IgD-negative memory B cell (primary cell): Measurements from ENCODE around the gene SMPD2. TPM values are rescaled to one million over a fixed set of nuclear protein-coding genes. Genes with fewer than 3 reads are reported as not detected.
A peak's percentile ranks its signal among the peaks of the same experiment; 100 is the strongest.

Experiments
- H3K27ac Mint-ChIP-seq, 3 donors: one replicate each; pipeline ENCODE4 v1.8.0; 2020 to 2022; ENCODE audit warnings: mild to moderate bottlenecking in 3 of 3, mixed read lengths in 3 of 3, moderate library complexity in 1 of 3
- H3K27me3 Mint-ChIP-seq: one replicate; pipeline ENCODE4 v1.8.0; 2021; ENCODE audit warnings: mixed read lengths
- H3K36me3 Mint-ChIP-seq: one replicate; pipeline ENCODE4 v1.8.0; 2020; ENCODE audit warnings: mild to moderate bottlenecking, mixed read lengths
- H3K4me1 Mint-ChIP-seq, 3 donors: one replicate each; pipeline ENCODE4 v1.8.0; 2020 to 2022; ENCODE audit warnings: mixed read lengths in 3 of 3, mild to moderate bottlenecking in 1 of 3
- H3K4me3 Mint-ChIP-seq, 4 donors: one replicate each; pipeline ENCODE4 v1.8.0; 2020 to 2022; ENCODE audit warnings: mild to moderate bottlenecking in 4 of 4, mixed read lengths in 4 of 4, moderate library complexity in 3 of 4
- H3K9me3 Mint-ChIP-seq, 3 donors: one replicate each; pipeline ENCODE4 v1.8.0; 2020 to 2021; ENCODE audit warnings: mixed read lengths in 3 of 3, mild to moderate bottlenecking in 1 of 3
- polyA plus RNA-seq: library from polyadenylated mRNA; unstranded; fragments of 300-500 nt; fragmentation: Illumina TruSeq; gene quantifications from one replicate; pipeline ENCODE4 v1.2.3, GENCODE V29; 2021

Gene SMPD2
- polyA plus RNA-seq, 1 donor from 2014 or later: 22.0 TPM

DNA sequence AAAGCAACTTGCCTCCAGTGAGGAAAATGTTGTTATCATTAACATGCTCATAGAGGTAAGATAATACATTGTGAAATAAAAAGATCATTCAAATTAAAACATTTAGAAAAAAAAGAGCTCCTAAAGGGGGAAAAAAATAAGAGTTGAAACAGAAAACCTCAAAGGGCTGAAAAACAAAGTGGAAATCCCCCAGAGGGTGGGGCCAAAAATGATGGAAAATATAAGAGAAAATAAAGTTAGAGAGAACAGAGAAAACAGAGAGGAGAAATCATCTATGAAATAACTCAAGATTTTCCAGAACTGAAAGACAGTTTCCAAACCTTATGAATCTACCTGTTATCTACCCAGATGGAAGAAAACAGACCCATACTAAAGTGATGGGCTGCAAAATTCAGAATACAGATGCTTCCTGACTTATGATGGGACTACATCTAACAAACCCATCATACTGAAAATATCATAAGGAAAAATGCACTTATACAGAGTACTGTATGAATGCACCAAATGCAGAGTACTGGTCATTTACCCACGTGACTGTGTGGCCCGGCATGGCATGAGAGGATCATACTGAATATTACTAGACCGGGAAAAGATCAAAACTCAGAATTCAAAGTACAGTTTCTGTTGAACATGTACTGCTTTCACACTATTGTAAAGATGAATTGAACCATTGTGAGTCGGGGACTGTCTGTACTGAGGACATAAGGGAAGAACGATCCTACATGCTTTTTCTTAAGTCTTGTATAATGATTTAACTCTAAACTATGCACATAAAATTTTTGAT is 38.5 kb downstream of the SMPD2 start:
- Mint-ChIP-seq H3K4me1 (peaks cover 44 to 67% (median 58%) of the 10 kb centered on the region in 3 donors), H3K9me3 (peaks cover 0 to 3% (median 0%) of the 10 kb centered on the region in 3 donors), H3K36me3 (peaks cover 14% of the 10 kb centered on the region), H3K4me3 (peak overlapping the region; percentile 85 to 96 (median 92)), H3K27me3 (no peaks in the 10 kb centered on the region), H3K27ac (peak overlapping the region; percentile 86 to 97 (median 90))

DNA sequence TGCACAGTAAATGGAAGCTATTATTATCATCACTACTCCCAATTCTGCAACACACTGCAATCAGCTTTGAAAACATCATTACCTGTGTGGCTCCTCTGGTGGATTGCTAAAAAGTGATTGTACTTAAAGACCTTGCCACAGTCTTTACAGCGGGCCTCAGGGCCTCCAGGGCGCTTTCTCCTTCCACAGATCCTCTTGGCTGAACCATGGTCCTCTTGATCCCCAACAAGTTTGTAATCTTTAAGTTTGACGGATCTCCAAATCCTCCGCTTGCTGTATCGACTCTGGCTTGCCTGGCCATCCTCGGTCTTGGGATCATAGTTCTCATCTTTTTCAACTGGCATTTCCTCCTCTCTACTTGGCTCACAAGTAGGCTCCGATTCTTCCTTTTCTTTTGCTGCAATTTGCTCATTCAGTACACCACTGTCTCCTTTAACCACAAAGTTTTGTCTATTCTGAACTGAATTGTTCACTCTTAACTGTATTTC is 40.5 kb downstream of the SMPD2 start:
- Mint-ChIP-seq H3K36me3 (peaks cover 14% of the 10 kb centered on the region), H3K4me1 (peaks cover 36 to 59% (median 57%) of the 10 kb centered on the region in 3 donors), H3K27ac (peak overlapping the region in 2 of 3 donors; percentile 30 to 76), H3K4me3 (peak overlapping the region; percentile 85 to 96 (median 94)), H3K27me3 (no peaks in the 10 kb centered on the region), H3K9me3 (peaks cover 0 to 3% (median 0%) of the 10 kb centered on the region in 3 donors)

DNA sequence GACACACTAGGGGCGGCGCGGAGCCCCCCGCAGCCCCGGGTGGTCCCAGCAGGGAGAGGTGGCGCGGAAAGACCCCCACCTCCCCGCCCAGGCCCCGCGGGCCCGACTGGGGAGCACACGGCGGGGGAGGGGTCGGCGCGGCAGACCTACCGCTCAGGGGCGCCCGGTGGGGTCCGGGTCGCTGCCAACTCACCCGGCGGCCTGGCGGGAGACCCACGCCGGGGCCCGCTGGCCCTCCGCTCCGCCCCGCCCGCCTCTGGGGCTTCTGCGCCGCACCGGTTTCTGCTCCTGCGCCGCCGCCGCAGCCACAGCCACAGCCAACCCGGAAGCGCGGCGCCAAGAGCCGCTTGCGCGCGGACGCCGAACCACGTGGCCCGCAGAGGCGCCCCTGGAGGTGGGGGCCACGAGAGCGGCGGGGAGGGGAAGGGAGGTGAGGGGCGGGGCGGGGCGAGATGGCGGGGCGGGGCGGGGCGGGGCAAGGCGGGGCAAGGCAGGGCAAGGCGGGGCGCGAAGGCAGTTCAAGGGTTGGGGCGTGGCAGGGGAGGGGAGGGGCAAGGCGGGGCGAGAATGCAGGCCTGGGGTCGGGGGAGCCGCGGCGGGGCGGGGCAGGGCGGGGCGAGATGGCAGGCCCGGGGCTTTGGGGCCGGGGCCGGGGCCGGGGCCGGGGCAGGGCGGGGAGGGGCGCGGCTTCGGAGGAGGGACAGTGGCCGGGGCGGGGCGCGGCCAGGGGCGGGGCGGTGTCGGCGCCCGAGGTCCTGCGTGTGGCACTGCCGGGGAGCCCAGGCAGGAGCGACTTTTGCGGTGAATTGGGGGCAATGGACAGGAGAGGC is 42.6 kb downstream of the SMPD2 start, which contains the start of gene ZBTB24:
Gene ZBTB24 (minus strand): TSS at position 315 of the 830 bp plus-strand sequence. CDS start 1,193 bp downstream, outside the sequence.
- peaks cover 0 to 3% (median 0%) of the 10 kb centered on the region in 3 donors for H3K9me3 Mint-ChIP-seq

GRCh38 chr6:109483735-109484057 is 43.2 kb downstream of the SMPD2 start:
- Mint-ChIP-seq H3K4me3 (peak overlapping the region; percentile 81 to 90 (median 87)), H3K27me3 (peaks cover 1% of the 10 kb centered on the region), H3K36me3 (peaks cover 13% of the 10 kb centered on the region), H3K9me3 (peaks cover 0 to 3% (median 0%) of the 10 kb centered on the region in 3 donors), H3K27ac (peak overlapping the region; percentile 85 to 95 (median 89)), H3K4me1 (peaks cover 21 to 37% (median 37%) of the 10 kb centered on the region in 3 donors)

More for the DNA sequence above, 42.6 kb downstream of the SMPD2 start, which contains the start of gene ZBTB24:
- peaks cover 13% of the 10 kb centered on the region for H3K36me3 Mint-ChIP-seq
- peak within 1 kb of the TSS; percentile 88 to 96 (median 94) for H3K4me3 Mint-ChIP-seq
- H3K27me3 Mint-ChIP-seq: no peaks in the 10 kb centered on the region
- peak within 1 kb of the TSS; percentile 85 to 95 (median 89) for H3K27ac Mint-ChIP-seq
- peaks cover 27 to 43% (median 42%) of the 10 kb centered on the region in 3 donors for H3K4me1 Mint-ChIP-seq

DNA sequence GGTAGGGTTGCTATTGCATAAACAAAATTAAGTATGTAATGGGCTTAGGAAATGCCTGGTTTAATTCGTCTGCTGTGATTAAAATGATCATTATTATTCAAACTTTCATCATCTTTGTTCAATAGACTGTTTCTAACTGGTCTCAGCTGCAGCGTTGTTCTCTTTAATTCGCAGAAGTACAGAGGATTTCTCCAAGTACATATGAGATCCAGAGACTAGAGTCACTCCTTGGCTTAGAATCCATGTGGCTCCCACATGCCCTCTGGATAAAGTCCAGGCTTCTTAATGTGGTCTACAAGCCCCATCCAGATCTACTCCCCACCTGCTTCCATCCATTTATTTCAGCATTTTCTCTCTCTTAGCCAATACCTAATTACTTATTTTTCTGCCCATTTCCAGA is 43.6 kb downstream of the SMPD2 start:
- Mint-ChIP-seq H3K4me1 (peaks cover 17 to 33% (median 33%) of the 10 kb centered on the region in 3 donors), H3K36me3 (peaks cover 13% of the 10 kb centered on the region), H3K27me3 (peaks cover 1% of the 10 kb centered on the region), H3K4me3 (peak overlapping the region; percentile 81 to 90 (median 87)), H3K27ac (peak overlapping the region; percentile 85 to 95 (median 89)), H3K9me3 (peaks cover 0 to 3% (median 0%) of the 10 kb centered on the region in 3 donors)

- Mint-ChIP-seq H3K4me3 (peak overlapping the region in 3 of 4 donors; percentile 27 to 88 (median 39)), H3K36me3 (peaks cover 12% of the 10 kb centered on the region), H3K27ac (peak overlapping the region in 1 of 3 donors; percentile 85), H3K4me1 (peaks cover 14 to 26% (median 25%) of the 10 kb centered on the region in 3 donors), H3K27me3 (peaks cover 1% of the 10 kb centered on the region), H3K9me3 (peaks cover 0 to 2% (median 0%) of the 10 kb centered on the region in 3 donors)
Measured at GRCh38 chr6:109485266-109485935, 44.9 kb downstream of the SMPD2 start.

- Mint-ChIP-seq H3K27me3 (peaks cover 1% of the 10 kb centered on the region), H3K4me3 (peak overlapping the region in 1 of 4 donors; percentile 77), H3K4me1 (peaks cover 10 to 21% (median 19%) of the 10 kb centered on the region in 3 donors), H3K36me3 (peaks cover 7% of the 10 kb centered on the region), H3K27ac (peak overlapping the region in 1 of 3 donors; percentile 70), H3K9me3 (no peaks in the 10 kb centered on the region)
Measured at GRCh38 chr6:109486068-109486467, 45.5 kb downstream of the SMPD2 start.

DNA sequence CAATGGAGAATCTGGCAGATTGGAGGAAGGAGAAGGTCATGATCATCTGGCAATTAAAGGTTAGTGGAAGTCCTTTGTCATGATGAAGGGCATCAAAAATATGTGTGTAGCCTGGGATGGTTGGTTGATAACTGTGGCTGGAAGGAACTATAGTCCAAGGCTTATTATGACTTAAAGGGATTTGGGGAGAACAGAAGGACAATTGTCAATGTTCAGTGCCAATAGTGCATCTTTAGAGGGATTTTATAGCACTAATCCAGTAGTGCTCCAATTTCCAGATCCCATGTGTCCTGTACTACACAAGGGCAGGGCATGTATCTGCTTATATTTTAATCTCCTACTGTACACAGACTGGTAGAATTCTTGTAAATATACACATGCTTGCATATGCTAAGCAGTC is 47.5 kb downstream of the SMPD2 start:
- Mint-ChIP-seq H3K4me3 (peak overlapping the region in 1 of 4 donors; percentile 32), H3K36me3 (no peaks in the 10 kb centered on the region), H3K27me3 (peaks cover 1% of the 10 kb centered on the region), H3K4me1 (peaks cover 10 to 20% (median 12%) of the 10 kb centered on the region in 3 donors), H3K27ac (no peak overlapping the region), H3K9me3 (no peaks in the 10 kb centered on the region)

DNA sequence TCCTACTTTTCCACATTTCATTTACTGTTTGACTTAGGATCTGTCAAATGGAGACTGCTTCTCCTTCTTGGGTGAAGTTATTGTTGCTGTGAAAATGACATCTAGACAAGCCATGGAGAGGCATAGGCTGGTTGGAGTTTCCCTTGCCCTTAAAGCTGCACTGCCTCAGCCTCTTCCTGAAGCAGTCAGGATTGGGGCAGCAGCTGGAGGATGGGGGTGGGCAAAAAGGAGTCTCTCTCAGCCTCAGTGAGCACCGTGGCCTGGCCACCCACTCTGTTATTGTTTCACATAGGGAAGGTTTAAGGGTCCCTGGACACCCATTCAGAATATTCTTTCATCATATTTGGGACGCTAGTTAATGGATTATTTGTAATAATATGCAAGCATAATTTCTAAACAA is 50.2 kb downstream of the SMPD2 start:
- H3K27me3 Mint-ChIP-seq: peaks cover 1% of the 10 kb centered on the region
- no peak overlapping the region for H3K4me3 Mint-ChIP-seq
- peaks cover 14 to 20% (median 18%) of the 10 kb centered on the region in 3 donors for H3K4me1 Mint-ChIP-seq
- H3K9me3 Mint-ChIP-seq: no peaks in the 10 kb centered on the region
- peak overlapping the region in 1 of 3 donors; percentile 77 for H3K27ac Mint-ChIP-seq
- no peaks in the 10 kb centered on the region for H3K36me3 Mint-ChIP-seq

DNA sequence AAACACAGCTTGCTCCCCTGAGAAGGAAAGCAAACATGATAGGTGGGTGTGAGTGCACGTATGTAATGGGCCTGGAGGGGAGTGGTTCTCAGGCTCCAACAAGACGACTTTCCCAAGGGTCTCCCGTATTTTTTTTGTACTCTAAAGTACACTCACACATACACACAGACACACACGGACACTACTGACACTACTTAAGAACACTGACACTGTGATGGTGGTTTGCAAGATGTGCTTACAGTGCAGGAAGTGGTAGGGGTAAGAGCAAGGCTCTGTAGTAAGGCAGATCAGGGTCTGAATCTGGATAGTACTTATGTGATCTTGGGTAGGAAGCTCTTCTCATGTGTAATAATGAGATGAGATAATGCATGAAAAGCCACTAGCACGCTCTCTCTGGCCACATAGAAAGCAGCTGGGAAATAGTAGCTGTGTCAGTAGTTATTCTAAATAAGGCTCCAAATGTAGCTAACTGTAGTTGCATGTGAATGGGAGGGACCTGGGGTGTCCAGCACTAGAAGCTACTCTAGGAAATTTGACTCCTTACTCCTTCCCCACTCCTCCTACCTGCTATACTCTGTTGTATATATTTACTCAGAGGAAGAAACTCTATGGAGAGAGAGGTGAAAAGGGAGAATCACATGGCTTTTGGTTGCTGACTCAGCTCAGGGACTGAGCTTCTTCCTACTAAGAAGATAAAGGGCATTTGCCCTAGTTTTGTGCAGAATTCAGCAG is 50.8 kb downstream of the SMPD2 start:
- H3K4me3 Mint-ChIP-seq: peak overlapping the region in 1 of 4 donors; percentile 53
- H3K4me1 Mint-ChIP-seq: peaks cover 14 to 20% (median 18%) of the 10 kb centered on the region in 3 donors
- H3K27ac Mint-ChIP-seq: peak overlapping the region in 1 of 3 donors; percentile 77
- H3K27me3 Mint-ChIP-seq: peaks cover 1% of the 10 kb centered on the region
- H3K9me3 Mint-ChIP-seq: no peaks in the 10 kb centered on the region
- H3K36me3 Mint-ChIP-seq: peaks cover 1% of the 10 kb centered on the region

Other genes starting within 250 kb of the SMPD2 start
- 215 TPM for gene CD164, start 58.3 kb upstream of the SMPD2 start, polyA plus RNA-seq
- gene PPIL6, start 96 bp upstream of the SMPD2 start, polyA plus RNA-seq: 1.1 TPM
- gene MICAL1, start 15.0 kb downstream of the SMPD2 start, polyA plus RNA-seq: 23.9 TPM
- gene ZBTB24, start 42.5 kb downstream of the SMPD2 start, polyA plus RNA-seq: 15.5 TPM